ENCODE measurements around the gene FAM228A.
"Not testable (repeated sequence)": the region's sequence is repeated elsewhere in the genome, so short reads cannot be mapped to it uniquely, and the experiment has no call there.

Gene FAM228A

DNA sequence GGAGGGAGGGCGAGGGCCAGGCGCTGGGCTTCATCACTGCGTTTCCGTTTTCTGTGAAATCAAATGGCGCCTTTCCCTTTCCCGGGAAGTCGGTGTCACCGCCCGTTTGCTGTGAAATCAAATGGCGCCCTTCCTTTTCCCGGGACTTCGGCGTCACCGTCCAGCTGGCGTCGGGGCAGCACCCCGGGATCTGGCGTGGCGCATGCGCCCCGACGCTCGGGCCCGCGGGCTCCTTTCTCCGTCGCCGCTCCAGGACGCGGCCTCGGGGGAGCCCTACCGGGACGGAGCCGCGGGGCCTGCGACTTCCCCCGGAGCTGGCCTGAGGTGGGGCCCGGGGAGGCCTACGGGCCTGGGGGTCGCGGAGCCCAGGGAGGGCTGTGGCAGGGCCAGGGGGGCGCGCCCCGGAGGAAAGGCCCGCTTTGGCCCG, at the start of gene FAM228A:
TSS of gene FAM228A (plus strand) at position 203 of the 427 bp plus-strand sequence. CDS start 428 bp downstream, outside the sequence.
- FAIRE-seq, result no peak

DNA sequence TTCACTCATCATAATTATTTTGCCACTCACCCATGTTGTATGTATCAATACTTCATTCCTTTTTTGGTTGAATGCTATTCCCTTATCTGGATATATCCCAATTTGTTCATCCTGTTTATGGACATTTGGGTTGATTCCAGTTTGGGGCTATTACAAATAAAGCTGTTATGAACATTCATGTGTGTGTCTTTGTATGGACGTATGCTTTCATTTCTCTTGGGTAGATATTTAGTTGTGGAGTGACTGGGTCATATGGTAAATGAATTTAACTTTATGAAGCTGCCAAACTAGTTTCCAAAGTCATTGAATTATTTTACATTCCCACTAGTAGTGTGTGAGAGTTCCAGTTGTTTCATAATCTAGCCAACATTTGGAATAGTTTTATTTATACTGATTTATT, 48.9 kb upstream of the FAM228A start:
- no peak for FAIRE-seq

DNA sequence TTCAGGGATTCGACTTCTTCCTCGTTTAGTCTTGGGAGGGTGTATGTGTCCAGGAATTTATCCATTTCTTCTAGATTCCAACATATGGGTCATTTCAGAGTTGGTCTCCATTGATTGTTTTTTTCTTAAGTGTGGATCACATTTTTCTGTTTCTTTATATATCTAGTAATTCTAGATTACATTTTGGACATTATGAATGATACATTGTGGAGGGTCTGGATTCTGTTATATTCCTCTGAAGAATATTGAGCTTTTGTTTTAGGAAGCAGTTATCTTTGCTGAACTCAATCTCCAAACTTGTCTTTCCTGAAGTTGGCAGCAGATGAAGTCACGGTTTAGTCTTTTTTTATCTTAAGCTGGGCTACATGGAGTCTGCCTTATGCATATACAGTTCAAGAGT, 42.3 kb upstream of the FAM228A start:
- no peak for FAIRE-seq

DNA sequence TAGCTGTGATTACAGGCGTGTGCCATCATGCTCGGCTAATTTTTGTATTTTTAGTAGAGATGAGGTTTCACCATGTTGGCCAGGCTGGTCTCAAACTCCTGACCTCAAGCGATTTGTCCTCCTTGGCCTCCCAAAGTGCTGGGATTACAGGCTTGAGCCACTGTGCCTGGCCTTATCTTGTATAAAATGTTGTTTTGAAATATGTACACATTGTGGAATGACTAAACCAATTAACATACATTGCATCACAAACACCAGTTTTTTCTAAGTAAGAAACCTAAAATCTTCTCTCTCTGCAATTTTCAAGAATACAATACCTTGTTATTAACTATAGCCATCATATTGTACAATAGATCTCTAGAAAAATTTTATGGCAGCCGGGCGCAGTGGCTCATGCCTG, 34.5 kb upstream of the FAM228A start:
- FAIRE-seq, result not testable (repeated sequence)

DNA sequence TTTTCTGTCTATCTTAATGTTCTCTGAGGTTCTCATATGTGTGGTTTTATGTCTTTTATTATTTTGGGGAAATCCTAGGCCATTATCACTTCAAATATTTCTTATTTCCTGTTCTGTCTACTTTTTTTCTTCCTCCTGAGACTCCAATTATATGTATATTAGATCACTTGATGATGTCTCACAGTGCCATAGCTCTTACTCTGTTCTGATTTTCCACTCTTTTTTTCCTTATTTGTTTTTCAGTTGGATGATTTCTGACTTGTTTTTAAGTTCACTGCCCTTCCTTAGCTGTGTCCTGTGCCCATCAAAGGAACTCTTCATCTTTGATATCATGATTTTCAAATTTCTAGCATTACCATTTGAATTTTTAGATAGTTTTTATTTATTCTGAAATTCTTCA, 27.5 kb upstream of the FAM228A start:
- FAIRE-seq, result no peak

DNA sequence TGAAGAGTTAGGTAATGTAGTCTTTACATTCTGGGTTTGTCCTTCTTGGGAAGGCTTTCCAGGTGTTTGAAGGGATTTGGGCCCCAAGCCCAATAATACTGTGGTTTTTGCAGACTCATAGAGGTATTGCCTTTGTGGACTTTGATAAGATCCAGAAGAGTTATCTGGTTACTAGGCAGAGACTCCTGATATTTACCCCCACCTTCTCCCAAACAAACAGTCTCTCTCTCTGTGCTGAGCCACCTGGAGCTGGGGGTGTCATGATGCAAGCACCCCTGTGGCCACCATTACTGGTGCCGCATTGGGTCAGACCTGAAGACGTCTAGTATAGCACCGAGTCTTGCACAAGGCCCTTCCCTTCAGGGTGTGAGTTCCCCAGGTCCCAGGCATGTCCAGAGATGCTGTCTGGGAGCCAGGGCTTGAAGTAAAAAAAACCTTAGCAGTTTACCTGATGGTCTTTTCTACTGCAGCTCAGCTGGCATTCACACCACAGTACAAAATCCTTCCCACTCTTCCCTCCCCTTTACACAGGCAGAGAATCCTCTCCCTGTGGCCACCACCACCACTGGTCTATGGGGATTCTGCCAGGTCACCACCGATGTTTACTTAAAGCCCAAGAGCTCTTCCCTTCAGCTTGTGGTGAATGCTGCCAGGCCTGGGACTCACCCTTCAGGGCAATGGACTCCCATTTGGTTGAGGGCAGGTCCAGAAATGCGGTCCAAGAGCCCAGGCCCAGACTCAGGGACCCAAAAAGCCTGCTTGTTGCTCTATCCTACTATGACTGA, 22.2 kb upstream of the FAM228A start:
- no peak for FAIRE-seq

DNA sequence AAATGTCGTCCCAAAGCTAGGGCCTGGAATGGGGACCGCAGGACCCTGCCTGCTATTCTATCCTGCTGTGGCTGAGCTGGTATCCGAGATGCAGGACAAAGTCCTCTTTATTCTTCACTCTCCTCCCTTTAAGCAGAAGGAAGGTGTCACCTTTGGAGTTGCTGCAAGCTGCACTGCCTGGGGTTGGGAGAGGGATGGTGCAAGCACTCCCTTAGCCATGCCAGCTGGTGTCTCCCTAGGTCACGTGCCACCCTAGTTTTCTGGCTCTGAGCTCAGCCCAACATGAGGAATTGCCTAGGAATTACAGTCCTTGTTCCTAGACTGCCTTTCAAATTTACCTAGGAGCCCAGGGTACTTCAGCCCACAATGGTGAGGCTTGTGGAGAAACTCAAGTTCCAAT, 21.4 kb upstream of the FAM228A start:
- no peak for FAIRE-seq

DNA sequence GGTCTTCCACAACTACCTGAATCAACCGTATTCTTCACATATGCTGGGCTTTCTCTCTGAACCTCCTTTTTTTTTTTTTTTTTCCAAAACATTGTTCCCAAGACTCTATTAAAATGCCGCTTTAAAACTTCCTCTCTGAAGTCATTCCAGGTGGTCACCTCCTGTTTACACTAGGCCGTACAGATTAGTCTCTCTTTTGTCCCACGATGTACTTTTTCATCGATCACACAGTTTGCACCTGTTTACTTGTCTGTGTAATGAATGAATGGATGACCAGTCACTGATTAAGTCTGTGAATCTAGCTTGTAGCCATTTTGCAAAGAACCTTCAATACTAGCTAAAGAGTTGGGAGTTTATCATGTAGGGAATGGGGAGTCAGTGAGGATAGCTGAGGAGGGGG, 16.7 kb upstream of the FAM228A start:
- FAIRE-seq, result no peak

DNA sequence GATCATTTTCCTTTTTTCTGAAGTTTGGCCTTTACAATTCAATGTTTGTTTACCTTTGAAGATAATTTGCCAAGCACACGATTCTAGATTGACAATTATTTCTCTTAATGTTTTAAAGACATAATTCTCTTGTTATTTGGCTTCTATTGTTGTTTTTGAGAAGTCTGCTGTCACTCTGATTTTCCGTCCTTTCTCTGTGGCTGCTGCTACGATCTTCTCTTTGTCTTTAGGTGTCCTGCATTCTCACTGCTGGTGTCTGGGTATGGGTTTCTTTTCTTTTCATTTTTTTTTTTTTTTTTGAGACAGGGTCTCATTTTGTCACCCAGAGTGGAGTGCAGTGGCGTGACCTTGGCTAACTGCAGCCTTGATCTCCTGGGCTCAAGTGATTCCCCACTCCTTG, 15.1 kb upstream of the FAM228A start:
- no peak for FAIRE-seq

DNA sequence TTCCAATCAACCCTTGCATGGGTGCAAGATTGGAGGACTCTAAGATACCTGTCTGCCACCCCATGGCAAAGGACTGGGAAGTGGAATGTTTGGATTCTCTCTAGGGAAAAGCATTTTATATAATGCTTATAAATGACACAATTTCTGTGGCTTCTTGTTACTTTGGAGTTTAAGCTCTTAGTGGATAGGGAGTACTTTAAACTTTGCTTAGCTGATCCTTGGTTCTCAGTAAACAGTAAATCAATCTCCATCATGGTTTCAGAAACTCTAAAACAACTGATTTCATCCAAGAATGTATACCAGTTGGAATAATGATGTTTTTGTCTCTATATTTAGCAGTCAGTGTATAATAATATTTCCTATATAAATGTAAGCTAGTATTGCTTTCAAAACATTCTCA, 14.1 kb upstream of the FAM228A start:
- FAIRE-seq, result no peak

DNA sequence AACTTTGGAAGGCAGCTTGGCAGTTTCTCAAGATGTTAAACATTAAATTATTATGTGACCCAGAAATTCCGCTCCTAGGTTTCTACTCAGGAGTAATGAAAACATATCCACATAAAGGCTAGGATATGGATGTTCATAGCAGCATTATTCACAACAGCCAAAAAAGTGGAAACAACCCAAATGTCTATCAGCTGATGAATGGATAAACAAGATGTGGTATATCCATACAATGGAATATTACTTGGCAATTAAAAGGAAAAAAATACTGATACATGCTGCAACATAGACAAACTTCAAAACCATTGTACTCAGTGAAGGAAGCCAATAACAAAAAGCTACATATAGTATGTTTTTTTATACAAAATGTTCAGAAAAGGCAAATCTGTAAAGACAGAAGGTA, 12.4 kb upstream of the FAM228A start:
- FAIRE-seq, result no peak

DNA sequence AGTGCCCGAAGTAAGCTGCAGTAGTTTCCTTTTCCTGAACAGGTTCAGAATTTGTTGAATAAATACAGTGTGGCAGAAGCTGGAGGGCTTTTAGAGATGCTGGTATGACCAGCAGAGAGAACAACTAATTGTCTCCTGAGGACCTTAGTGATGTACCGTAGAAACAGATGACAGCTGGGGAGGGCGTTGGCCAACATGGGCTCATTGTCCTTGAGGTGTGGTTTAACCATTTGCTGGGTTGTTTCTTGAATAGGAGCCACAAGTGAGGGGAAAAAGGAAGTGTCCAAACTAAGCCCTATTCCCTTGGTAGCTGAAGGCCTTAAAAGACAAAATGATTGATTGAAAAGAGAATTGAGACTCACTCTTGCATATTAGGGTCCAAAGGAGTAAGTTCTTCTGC, 11.7 kb upstream of the FAM228A start:
- no peak for FAIRE-seq

DNA sequence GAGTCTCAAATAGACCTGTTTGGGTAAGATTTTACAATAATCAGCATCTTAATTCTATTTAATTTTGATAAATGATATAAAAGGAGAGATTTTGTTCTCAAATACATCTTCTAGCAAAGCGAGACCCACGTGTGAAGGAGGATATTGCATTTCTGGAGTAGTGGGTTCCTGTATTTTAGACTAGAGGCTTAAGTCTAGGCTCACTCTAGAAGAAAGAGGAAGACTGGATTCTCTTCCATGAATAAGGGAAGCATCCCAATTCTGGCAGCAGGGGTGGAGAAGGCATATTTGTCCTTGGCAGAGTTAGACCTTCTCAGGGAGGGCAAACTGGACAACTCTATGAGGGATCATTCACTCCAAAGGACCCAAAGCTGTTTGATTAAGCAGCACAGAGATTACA, 11.3 kb upstream of the FAM228A start:
- FAIRE-seq, result no peak

DNA sequence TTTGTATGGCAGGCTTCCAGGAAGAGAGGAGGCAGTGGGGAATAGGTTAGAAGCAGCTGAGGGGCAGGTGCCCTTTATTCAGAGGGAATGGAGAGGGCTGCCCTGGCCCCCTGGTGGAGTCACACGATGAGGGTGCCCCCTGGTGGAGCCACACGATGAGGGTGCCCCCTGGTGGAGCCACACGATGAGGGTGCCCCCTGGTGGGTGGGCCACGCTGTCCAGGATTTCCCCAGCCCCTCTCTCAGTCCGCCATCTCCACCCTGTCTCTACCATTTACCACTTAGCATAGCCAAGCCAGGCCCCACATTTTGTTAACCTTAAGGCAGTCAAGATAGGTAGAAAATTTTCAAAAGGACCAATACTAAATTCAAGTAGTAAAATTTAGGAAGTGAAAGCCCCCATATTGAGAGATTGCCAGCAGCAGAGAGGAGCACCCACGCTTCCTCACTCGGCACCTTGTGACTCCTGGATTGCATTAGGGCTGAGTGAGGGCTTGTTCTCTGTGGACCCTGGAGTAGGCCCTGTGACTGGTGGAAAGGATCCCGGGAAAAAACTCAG, 10.4 kb upstream of the FAM228A start:
- no peak for FAIRE-seq

DNA sequence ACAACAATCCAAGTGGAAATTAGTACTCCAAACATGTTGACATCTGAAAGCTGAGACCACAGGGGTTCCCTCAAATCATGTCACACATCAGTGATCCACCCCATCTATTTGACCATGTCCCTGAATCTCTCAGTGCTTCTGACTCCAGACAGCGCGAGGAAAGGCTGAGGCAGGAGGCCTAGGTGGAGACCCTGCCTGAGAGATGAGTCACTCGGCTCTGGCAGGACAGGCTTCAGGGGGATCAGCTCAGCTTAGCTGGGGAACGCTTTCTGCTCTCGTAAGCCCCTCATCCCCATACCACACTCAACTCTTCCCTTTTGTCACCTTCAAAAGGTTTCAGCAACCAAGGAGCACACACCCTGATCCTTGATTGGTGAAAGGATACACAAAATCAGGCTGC, 5.8 kb upstream of the FAM228A start:
- FAIRE-seq, result no peak

DNA sequence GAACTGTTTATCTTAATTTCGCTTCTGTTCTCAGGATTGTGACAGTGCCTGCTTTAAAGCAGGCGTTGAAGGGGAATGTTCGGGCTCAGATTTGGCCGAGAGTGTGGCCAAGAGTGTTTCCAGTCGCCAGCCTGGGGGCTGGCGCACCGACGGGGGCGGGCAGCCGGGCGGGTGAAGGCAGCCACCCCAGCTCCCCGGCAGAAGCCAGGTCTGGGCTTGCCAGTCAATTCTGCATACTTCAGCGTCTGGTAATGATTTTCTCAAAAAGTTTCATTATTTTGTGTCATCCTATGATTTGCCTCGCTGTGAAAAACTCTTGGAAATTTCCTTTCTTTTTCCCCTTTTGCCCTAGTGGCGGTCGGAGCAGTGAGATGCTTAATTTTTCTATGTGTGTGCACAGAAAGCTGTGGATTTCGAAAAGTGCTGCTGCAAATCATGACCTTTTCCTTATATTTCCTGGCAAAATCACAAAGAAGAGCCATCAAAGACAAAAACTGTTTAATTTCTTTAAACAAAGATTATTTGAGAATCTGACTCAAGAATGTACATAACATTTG, 856 bp downstream of the FAM228A start:
- FAIRE-seq, result no peak

DNA sequence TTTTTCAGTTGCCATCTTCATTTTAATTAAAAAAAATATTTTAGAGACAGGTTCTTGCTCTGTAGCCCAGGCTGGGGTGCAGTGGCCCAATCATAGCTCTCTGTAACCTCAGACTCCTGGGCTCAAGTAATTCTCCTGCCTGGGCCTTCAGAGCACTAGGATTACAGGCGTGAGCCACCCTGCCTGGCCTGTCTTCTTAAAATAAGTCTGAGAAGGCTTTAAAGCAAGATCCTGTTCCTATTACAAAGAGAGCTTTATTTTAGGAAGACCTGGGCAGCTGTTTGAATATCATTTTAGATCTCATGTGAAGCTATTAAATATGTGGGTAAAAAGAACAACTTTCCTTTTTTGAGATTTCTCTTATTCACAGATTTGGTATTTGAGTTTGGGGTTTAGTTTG, 1.5 kb downstream of the FAM228A start:
- no peak for FAIRE-seq

DNA sequence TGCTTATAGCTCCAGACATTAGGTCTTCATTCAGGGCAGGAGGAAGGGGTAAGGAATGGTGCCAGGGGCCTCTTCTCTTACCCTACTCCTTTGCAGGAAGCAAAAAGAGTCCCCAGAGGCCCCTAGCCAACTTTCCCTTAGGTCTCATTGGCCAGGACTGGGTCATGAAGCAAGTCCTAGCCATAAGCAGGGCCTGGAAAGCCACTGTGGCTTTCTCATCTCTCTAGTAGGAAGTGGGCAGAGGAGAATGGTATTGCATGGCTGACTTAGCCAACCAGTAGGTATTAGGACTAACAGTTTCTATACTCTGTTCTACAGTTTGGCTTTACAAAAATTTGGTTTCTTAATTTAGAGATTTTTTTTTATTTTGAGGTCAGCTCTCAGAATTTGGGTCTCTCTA, 4.8 kb downstream of the FAM228A start:
- FAIRE-seq, result no peak

DNA sequence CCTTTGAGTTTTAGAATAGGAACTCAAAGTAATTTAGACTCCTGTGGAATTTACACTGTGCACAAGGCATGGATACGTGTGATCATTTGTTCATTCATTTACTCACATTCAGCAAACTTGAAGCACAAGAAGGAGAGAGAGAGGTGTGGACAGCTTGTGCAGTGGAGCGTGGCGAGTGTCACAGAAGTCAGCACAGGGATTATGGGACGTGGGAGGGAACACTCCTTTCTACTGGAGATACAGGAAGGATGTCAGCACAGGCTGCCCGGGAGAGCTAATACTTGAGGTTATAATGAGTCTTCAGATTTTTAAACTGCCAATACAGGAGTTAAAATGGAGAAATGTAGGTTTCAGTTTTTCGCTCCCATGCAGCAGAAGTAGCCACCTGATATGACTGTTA, 7.0 kb downstream of the FAM228A start:
- FAIRE-seq, result no peak

DNA sequence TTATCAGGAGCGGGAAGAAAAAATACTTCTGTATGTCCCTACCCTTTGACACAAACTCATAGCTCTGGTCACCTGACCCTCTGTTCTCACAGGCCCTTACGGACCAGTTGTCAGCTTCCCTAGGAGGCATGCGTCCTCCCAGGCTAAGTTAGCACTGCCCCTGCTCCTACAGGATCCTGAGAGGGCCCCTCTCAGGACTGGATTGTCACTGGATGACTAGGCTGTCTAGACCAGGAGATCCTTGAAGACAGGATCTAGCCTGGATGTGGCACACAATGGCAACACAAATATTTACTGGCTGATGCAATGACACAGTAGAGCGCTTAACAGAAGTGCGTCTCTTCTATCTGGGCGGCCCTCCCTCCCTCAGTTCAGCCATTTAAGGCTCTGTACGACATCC, 7.7 kb downstream of the FAM228A start:
- FAIRE-seq, result no peak

DNA sequence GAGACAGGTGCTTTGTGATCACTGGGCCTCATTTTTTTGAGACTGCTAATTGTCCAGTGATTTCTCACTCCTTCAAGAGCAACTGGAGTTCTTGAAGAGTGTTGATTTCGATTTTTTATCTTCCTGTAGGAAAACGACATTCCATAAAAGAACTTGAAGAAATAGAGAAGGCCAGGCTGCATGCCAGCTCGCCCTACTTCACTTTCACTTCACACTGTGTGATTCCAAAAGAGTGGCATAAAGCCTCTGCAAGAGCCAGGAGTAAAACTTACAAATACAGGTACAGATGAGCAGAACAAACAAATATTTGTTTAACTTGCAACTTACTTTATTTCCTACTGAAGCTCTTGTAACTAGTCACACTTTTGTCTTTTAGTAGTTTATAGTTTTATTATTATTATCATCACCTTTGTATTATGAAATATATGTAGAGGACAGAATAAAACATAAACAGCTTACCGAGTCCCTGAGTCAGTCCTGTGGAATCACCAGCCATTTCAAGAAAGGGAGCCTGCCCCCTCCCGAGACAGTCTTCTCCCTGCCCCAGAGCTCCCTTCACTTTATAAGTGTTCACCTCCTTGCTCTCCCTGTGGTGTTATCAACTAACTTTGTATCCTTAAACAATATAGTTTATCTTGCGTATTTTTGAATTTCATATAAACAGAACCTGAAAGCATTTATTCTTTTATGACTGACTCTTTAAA, 8.7 kb downstream of the FAM228A start:
- FAIRE-seq, result no peak

DNA sequence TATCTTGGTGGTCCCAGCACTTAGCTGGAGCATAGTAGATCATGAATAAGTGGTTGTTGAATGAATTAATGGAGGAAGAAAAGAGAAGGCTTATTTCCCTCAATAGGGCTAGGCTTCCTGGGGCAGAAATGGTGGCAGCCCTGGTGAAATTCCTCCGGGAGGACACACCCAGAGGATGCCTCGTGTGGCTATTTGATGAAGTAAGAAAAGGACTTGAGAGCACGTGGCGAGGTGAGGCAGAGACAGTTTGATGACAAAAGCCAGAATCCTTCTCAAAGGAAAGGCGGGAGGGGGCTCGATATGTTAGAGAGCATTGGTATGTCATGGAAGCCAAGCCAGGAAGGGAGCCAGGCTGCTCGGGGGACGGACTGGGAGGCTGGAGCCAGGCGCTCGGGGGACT, 14.7 kb downstream of the FAM228A start:
- no peak for FAIRE-seq

DNA sequence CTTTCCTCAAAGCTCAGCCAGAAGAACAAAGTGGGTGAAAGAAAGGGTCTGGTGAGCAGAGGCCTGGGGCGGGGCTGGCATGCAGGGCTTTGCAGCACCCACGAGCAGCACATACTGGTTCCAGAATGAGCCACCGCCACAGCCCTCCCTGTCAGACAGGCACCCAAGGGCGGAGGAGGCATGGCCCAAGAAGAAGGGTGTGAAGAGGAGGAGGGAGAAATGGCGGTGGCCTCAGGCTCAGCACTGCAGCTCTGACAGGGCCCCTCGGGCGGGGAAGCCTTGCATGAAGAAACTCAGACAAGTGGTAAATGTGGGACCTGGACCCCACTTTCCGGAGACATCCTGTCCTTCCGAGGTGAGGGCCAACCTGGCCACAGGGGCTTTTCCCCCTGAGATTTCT, 15.7 kb downstream of the FAM228A start:
- no peak for FAIRE-seq

DNA sequence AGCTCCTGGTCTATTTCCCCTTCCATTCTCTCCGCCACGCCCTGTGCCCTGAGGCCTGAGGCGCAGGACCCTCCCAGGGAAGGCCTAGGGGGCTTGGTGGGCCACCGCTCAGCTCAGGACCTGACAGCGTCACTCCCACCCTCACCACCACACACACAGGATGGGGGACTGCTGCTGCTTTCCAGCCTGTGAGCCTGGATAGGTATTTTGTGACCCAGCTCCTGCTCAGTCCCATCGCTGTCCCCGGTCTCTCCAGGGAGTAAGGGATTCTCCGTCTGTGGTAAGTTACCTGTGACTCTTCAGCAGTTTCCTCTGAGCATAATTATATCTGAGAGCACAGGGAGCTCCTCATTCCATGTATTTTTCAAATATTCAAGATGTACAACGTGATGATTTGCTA, 16.3 kb downstream of the FAM228A start:
- no peak for FAIRE-seq
